NT2/D1 (cell line): Measurements from ENCODE around the gene PPFIA2.

Experiments
- SUZ12 ChIP-seq: IDR thresholded peaks from 2 replicates; pipeline ENCODE4 v1.6.1; 2011; ENCODE audit not compliant: insufficient read length, insufficient read depth; ENCODE audit errors: extremely low read depth
- YY1 ChIP-seq: IDR thresholded peaks from 2 replicates; pipeline ENCODE4 v1.6.1; 2011; ENCODE audit not compliant: insufficient read length, insufficient read depth
- ZNF274 ChIP-seq: IDR thresholded peaks from 2 replicates; pipeline ENCODE4 v1.6.1; 2011; ENCODE audit warnings: mild to moderate bottlenecking, low read depth, low read length

DNA sequence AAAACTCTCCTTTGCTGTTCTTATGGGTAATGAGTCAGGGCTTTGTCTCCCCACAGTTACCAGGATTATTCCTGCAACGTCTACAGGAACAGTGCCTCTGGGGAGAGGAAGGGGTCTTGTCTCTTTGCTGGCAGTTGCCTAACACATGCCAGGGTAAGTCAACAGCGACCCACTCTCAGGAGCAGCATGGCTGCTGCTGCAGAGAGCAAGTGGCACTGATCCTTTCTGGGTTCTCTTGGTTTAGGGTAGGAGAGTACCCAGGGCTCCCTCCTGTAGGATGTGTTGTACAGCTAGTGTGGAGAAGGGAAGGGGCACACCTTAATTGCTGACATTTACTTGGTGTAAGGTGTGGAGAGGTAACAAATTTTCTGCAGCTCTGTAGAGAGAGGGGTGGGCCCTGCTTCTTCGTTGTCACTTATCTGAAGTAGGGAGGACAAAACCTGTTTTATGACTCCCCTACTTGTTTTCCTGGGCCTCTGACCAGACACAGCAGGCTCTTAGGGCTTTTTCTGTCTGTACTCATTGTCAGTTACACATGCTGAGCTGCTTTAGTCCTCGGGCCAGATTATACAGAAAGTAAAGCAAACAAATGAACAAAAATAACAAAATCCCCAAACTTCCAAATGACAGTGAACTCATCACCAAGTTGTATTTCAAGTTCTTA lies 513.1 kb downstream of the PPFIA2 start:
- TF ChIP-seq SUZ12 (no peak), ZNF274 (no peak), YY1 (no peak)
